ENCODE results near the gene ENPP5. TPM values are rescaled to one million over a fixed set of nuclear protein-coding genes. Genes with fewer than 3 reads are reported as not detected.

Gene ENPP5
- total RNA-seq, 2 experiments from 2014 or later: 0.40 to 0.68 TPM

DNA sequence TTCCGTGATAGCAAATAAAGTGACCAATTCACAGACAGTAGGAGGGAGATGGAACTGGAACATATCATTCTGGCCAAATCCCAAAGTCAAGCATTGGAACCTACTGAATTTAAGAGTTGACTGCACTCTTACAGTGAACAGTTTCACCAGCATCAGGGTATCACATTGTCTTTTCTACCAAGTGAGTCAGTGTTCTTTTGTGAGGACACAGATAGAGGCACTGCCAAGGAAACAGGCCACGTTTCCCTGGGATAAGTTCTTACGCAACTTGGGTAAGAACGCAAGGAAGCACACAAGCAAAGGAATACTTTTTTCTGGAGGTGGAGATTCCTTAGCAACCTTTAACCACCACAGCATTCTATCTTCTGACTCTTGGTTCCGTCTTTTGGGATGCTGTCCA lies 28.6 kb upstream of the ENPP5 start:
- no peak overlapping the region for H3K27ac Mint-ChIP-seq
- ChIA-PET POLR2A (no interaction called here), CTCF (interaction anchor here (2.9 kb wide), 1 partner anchor 109 kb away, joined by 9 read pairs; no protein-coding TSS in a partner anchor)
- no peaks in the 10 kb centered on the region for H3K9me3 Mint-ChIP-seq
- no peak for TF ChIP-seq CTCF (IDR thresholded peaks at IDR 0.05)
- no peak for ATAC-seq
- no peaks in the 10 kb centered on the region for H3K36me3 Mint-ChIP-seq (ENCODE audit: low read depth)
- H3K27me3 Mint-ChIP-seq: no peaks in the 10 kb centered on the region
- DNase-seq: no peak
- H3K4me3 Mint-ChIP-seq: no peak overlapping the region
- no peaks in the 10 kb centered on the region for H3K4me1 Mint-ChIP-seq (ENCODE audit: low read depth)
- intact Hi-C loops (cut with micrococcal nuclease): no loop called here

DNA sequence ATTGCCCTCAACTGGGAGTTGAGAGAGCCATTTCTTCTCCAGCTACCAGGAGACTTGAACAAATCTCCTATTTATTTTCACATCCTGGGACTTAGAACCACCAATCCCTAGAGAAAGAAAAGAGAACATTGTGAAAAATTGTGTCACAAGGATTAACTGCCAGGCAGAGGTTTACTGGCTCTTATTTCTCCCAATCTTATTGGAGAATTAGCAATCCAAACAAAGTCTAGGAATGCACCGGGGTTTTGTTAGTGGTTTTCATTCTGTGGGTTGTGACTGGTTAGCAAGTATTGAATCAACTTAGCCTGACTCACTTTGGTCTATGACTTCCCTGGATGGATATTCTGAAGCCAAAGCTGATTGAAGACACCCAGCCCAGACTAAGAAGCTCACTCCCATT lies 21.2 kb upstream of the ENPP5 start:
- Mint-ChIP-seq H3K4me1 (ENCODE audit: low read depth) (no peaks in the 10 kb centered on the region), H3K27ac (no peak overlapping the region), H3K9me3 (no peaks in the 10 kb centered on the region), H3K36me3 (ENCODE audit: low read depth) (no peaks in the 10 kb centered on the region), H3K4me3 (no peak overlapping the region), H3K27me3 (peaks cover 12% of the 10 kb centered on the region)
- intact Hi-C loops (cut with micrococcal nuclease): no loop called here
- TF ChIP-seq CTCF (IDR thresholded peaks at IDR 0.05): no peak
- DNase-seq (no peak), ATAC-seq (no peak)
- POLR2A ChIA-PET: no interaction called here
- CTCF ChIA-PET: interaction anchor here (0.8 kb wide), 1 partner anchor 10 kb away, joined by 3 read pairs; no protein-coding TSS in a partner anchor

GRCh38 chr6:46190889-46191288 lies 20.1 kb upstream of the ENPP5 start:
- Mint-ChIP-seq H3K9me3 (no peaks in the 10 kb centered on the region), H3K4me3 (no peak overlapping the region), H3K27ac (no peak overlapping the region), H3K4me1 (ENCODE audit: low read depth) (no peaks in the 10 kb centered on the region), H3K36me3 (ENCODE audit: low read depth) (no peaks in the 10 kb centered on the region), H3K27me3 (peaks cover 17% of the 10 kb centered on the region)
- POLR2A ChIA-PET: no interaction called here
- DNase-seq (no peak), ATAC-seq (no peak)
- TF ChIP-seq CTCF (IDR thresholded peaks at IDR 0.05): no peak
- intact Hi-C loops (cut with micrococcal nuclease): no loop called here
- CTCF ChIA-PET: no interaction called here

- Mint-ChIP-seq H3K9me3 (no peaks in the 10 kb centered on the region), H3K4me3 (no peak overlapping the region), H3K27ac (no peak overlapping the region), H3K4me1 (ENCODE audit: low read depth) (no peaks in the 10 kb centered on the region), H3K27me3 (peaks cover 26% of the 10 kb centered on the region), H3K36me3 (ENCODE audit: low read depth) (no peaks in the 10 kb centered on the region)
- CTCF ChIA-PET: no interaction called here
- DNase-seq: no peak
- no peak for ATAC-seq
- intact Hi-C loops (cut with micrococcal nuclease): no loop called here
- POLR2A ChIA-PET: no interaction called here
- no peak for TF ChIP-seq CTCF (IDR thresholded peaks at IDR 0.05)
These were observed 18.9 kb upstream of the ENPP5 start for GRCh38 chr6:46189726-46190125.

GRCh38 chr6:46186583-46186982 lies 15.8 kb upstream of the ENPP5 start:
- ChIA-PET POLR2A (no interaction called here), CTCF (interaction anchor here (0.6 to 1.0 kb wide), 3 partner anchors 34 to 926 kb away, joined by 3 read pairs; no protein-coding TSS in a partner anchor)
- no peaks in the 10 kb centered on the region for H3K9me3 Mint-ChIP-seq
- ATAC-seq: no peak
- H3K4me1 Mint-ChIP-seq (ENCODE audit: low read depth): no peaks in the 10 kb centered on the region
- no peak overlapping the region for H3K27ac Mint-ChIP-seq
- TF ChIP-seq CTCF (IDR thresholded peaks at IDR 0.05): no peak
- no peak for DNase-seq
- H3K36me3 Mint-ChIP-seq (ENCODE audit: low read depth): no peaks in the 10 kb centered on the region
- H3K27me3 Mint-ChIP-seq: peaks cover 23% of the 10 kb centered on the region
- H3K4me3 Mint-ChIP-seq: no peak overlapping the region
- intact Hi-C loops (cut with micrococcal nuclease): no loop called here

Data from activated CD8-positive, alpha-beta T cell treated with anti-CD3 and anti-CD28 coated beads for 36 hours (primary cell).